RCC 7860 (cell line): Measurements from ENCODE around the gene KBTBD12.

Experiments
- DNase-seq: peaks from one replicate; pipeline ENCODE4 v3.0.0-alpha.2; 2015; ENCODE audit warnings: low spot score
- FAIRE-seq: peaks from 2 replicates; lab custom pipeline; 2012; peaks lifted over from hg19 to GRCh38; lab: Jason Lieb, UNC

The KBTBD12 gene

GRCh38 chr3:127982155-127982554 is 67.1 kb downstream of the KBTBD12 start:
- FAIRE-seq (no peak), DNase-seq (no peak)

- DNase-seq: no peak
- no peak for FAIRE-seq
Observed at GRCh38 chr3:127984241-127984975, 69.4 kb downstream of the KBTBD12 start.

GRCh38 chr3:127985216-127985615 is 70.2 kb downstream of the KBTBD12 start:
- FAIRE-seq (no peak), DNase-seq (no peak)

- DNase-seq (no peak), FAIRE-seq (no peak)
Observed at GRCh38 chr3:127985655-127986225, 70.7 kb downstream of the KBTBD12 start.

GRCh38 chr3:127986803-127987202 is 71.8 kb downstream of the KBTBD12 start:
- FAIRE-seq (no peak), DNase-seq (no peak)

GRCh38 chr3:127987309-127987995 is 72.4 kb downstream of the KBTBD12 start:
- FAIRE-seq: no peak
- no peak for DNase-seq

- DNase-seq: no peak
- no peak for FAIRE-seq
Observed at GRCh38 chr3:127988770-127989557, 73.9 kb downstream of the KBTBD12 start.

- DNase-seq (no peak), FAIRE-seq (no peak)
Observed at GRCh38 chr3:127990051-127990450, 75.0 kb downstream of the KBTBD12 start.

- DNase-seq (no peak), FAIRE-seq (no peak)
Observed at GRCh38 chr3:127990461-127990860, 75.4 kb downstream of the KBTBD12 start.

GRCh38 chr3:127991251-127991650 is 76.2 kb downstream of the KBTBD12 start:
- FAIRE-seq (no peak), DNase-seq (no peak)

GRCh38 chr3:127991681-127992080 is 76.6 kb downstream of the KBTBD12 start:
- no peak for FAIRE-seq

GRCh38 chr3:127992127-127992526 is 77.1 kb downstream of the KBTBD12 start:
- no peak for FAIRE-seq
- DNase-seq: no peak

More at GRCh38 chr3:127991681-127992080, 76.6 kb downstream of the KBTBD12 start:
- no peak for DNase-seq

- DNase-seq (no peak), FAIRE-seq (no peak)
Observed at GRCh38 chr3:127994011-127994410, 79.0 kb downstream of the KBTBD12 start.

GRCh38 chr3:127997016-127997415 is 82.0 kb downstream of the KBTBD12 start:
- FAIRE-seq (no peak), DNase-seq (no peak)

GRCh38 chr3:127997961-127998360 is 82.9 kb downstream of the KBTBD12 start:
- no peak for FAIRE-seq

GRCh38 chr3:127998596-127998995 is 83.6 kb downstream of the KBTBD12 start:
- no peak for DNase-seq
- FAIRE-seq: no peak

More at GRCh38 chr3:127997961-127998360, 82.9 kb downstream of the KBTBD12 start:
- no peak for DNase-seq

GRCh38 chr3:127999509-128000106 is 84.6 kb downstream of the KBTBD12 start:
- no peak for FAIRE-seq
- no peak for DNase-seq

GRCh38 chr3:128001576-128001975 is 86.5 kb downstream of the KBTBD12 start:
- DNase-seq: no peak

GRCh38 chr3:128004661-128005060 is 89.6 kb downstream of the KBTBD12 start:
- no peak for FAIRE-seq
- DNase-seq: no peak

More at GRCh38 chr3:128001576-128001975, 86.5 kb downstream of the KBTBD12 start:
- FAIRE-seq: no peak
